Glomerular visceral epithelial cell (primary cell): ENCODE results near the gene MT1HL1.
"Not testable (repeated sequence)": the region's sequence is repeated elsewhere in the genome, so short reads cannot be mapped to it uniquely, and the experiment has no call there.

ENCODE experiments used
- DNase-seq: peaks from one replicate; pipeline ENCODE4 v3.0.0-alpha.2; 2016; ENCODE audit errors: extremely low spot score

MT1HL1 gene

DNA sequence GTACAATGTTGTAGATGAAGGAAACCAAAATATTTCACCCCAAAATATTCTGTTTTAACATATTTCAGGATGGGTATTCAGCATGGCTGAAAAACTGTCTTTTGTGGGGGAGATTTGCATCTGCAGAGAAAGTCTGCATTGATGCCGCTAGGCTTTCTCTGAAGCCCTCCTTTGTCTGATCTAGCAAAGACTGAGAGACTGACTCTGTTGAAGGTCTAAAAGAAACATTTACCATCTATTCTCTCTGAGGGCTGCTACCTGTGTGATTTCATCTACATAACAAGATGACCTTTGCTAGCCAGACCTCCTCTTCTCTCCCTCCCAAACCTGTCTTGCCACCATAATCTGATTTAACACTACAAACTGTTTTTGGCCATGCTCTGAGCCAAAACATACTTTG lies 12.4 kb upstream of the MT1HL1 start:
- DNase-seq: no peak

DNA sequence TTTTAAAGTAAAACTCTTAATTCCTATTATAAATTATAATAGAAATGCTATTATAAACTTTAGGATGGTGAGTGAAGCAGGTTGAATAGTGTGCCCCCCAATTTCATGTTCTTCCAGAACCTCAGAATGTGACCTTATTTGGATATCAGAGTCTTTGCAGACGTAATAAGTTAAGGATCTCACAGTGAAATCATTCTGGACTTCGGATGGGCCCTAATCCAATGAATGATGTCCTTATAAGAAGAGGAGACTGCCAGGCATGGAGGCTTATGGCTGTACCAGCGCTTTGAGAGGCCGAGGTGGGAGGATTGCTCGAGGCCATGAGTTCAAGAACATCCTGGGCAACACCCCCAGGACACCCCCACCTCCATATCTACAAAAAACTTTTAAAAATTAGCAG lies 9.4 kb upstream of the MT1HL1 start:
- DNase-seq: no peak

DNA sequence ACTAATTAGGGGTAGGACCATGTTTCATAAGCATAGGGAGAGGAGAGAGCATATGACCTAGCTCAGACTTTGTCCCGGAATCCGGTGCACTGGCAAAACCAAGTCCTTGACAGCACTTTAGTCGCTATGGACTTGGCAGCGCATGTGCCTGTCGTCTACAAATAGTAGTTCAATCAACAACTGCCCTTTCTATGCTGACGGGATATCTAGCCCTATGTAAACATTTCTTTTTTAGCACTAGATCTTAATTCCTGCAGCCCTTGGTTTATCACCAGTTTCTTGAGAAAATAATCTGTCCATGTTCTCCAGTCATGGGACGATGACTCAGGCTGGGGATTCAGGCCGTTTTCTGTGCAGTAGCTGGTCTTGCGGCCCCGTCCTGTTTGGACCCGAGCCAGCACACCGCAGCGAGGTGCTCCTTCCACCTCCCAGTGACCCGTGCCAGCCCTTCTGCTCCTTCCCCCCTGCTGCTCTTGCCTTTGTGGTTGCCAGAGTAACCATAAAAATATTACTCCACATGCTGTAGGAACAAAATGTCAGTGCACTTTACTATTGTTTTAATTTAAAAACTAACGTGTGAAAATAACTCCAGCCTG lies 8.6 kb upstream of the MT1HL1 start:
- peak; percentile 53 for DNase-seq

DNA sequence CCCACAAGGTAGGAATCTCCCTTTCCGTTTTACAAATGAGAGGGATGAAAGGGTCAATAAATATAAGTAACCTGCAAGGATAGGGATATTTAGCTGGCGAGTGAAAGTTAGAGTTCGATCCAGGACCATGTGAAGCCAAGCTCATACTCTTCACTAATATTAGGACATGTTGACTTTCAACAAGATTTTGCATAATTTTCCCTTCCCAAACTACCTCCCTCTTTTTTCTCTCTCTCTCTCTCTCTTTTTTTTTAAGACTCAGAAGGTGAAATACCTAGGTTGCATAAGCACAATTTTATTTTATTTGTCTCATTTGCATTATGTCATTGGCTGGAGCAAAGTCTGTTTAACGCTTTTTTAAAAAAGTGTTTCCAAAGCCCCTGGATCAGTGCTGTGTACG lies 8.1 kb upstream of the MT1HL1 start:
- no peak for DNase-seq

DNA sequence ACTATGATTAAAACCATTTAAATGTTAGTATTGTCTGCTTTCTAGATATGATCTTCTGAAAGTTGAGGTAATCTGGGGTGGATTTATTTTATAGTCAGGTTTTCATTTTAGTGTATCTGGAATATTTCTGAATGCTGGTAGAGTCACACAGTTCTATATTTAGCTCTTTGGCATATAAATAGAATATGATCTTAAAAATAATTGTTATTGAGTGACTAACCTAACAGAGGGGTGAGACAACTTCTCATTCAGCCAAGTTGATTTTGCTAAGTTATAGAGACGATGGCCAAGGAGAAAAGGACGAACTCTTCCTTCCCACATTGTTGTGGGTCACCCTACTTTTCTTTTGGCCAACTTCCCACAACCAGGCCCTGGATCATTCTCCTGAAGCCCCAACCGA lies 7.2 kb upstream of the MT1HL1 start:
- DNase-seq: no peak

DNA sequence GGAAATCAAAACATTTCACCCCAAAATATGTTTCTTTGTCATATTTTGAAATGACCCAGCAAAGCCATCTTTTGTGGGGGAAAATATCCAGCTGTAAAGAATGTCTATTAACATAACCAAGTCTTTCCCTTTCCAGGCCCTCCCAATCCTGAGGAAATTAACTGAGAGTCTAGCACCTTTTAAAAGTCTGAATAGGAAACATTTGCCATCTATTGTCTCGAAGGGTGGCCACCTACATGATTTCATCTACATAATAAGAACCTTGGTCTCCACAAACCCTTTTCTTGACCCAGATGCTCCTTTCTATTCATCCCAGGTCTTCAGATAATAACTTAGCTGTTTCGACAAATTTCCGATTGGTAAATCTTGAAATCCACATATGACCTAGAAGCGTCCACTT lies 5.4 kb upstream of the MT1HL1 start:
- no peak for DNase-seq

DNA sequence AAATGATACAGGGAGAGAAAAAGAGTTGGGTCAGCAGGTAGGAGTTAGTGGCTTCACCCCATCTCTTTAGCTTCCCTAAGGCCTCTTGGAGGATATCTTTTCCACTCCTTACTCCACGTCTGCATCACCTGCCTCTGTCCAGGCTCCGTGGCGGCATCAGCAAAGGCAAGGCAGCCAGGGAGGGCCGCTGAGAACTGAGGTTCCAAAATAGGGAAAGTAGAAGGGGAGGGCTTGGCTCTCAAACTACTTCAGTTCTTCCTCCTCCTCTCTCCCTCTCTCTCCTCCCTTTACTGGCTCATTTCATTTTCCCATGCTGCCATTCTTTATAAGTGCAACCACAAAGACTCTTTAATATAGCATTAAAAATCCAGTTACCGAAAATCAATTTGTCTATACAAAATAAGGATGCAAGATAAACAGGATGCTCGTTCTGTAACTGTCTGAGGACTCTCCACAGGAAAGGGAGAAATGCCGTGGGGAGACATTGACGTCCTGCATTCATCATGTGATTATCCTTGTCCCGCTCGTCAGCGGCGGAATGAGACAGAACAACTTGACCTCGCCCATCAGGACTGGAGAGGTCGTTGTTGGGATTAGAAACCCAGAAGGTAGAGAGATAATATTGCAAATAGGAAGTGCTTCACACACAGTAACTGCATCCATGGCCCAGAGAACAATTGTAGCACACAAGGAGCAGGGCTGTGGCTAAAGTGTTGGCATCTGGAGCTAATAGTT lies 3.1 kb upstream of the MT1HL1 start:
- DNase-seq: no peak

DNA sequence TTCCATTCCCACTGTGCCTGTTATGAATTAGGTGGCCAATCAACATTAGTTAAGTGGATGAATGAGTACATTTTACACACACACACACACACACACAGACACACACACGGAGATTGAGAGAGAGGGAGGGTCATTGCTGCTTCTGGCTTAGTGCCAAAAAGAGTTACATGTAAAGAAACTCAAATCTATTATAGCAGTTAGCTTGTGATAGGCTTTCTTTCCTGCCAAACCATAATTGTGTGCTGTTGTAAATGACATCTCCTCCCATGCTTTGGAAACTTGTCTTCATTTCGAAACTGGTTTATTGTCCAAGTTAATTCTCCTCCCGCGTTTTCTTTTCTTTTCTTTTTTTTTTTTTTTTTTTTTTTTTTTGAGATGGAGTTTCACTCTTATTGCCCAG lies 1.4 kb upstream of the MT1HL1 start:
- DNase-seq: no peak

DNA sequence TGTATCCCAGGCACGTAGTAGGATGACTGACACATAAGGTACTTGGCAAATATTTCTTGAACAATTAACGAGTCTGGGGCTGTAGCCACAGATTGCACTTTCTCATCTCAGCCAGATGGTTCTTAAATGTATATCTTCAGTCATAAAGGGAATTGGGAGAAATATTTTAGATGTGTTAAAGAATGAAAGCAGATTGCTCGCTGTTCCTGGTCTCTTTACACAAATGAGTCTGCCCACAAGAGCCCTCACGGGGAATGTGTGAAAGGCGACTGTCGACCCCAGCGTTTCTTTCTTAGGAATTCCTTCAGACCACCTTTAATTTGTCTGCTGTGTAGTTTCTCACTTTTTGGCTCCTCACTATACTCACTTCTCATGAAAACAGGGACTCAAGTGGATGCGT lies 725 bp downstream of the MT1HL1 start:
- DNase-seq: no peak

DNA sequence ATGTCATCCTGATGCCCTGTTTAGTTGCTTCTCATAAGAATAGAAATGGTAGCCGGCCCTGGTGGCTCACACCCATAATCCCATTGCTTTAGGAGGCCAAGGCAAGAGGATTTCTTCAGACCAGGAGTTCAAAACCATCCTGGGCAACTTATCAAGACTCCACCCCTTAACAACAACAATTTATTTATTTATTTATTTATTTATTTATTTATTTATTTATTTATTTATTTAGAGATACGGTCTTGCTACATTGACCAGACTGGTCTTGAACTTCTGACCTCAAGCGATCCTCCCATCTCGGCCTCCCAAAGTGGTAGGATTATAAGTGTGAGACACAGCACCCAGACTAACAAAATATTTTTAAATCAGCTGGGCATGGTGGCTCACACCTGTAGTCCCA lies 4.0 kb downstream of the MT1HL1 start:
- no peak for DNase-seq

DNA sequence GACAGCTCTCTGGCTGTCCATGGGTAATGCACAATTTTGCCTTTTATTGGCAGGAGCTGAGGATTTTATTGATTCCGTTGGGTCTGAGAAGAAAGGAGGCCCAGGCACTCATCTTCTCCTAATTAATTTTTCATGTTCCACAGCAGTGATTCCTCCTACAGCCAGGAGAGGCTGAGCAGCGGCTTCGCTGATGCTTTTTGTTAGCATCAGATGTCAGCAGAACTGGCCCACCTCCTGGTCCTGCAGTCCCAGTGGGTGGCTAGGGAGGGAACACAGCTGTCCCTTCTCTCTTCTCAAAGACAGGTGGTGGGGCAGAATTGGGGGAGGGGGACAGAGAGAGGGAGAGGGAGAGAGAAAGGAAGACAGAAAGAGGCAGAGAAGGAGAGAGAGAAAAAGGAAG lies 5.7 kb downstream of the MT1HL1 start:
- DNase-seq: no peak

DNA sequence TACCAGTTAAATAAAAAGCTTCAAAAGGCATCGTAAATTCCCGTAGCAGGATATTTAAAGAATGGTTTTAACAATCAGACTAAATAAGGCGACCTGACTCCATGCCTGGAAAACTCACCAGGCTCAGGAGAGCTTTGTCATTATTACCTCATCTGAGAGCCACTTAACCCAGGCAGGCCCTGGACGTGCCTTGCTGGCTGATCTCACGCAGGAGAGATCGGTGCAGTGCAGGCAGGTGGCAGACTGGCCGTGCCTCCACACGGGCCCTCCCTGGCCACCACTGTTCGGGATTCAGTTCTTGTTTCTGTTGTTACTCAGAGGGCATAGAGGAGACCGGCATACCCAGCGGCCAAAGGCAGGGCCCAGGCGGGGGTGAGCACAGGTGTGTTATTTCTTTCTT lies 6.4 kb downstream of the MT1HL1 start:
- DNase-seq: no peak

DNA sequence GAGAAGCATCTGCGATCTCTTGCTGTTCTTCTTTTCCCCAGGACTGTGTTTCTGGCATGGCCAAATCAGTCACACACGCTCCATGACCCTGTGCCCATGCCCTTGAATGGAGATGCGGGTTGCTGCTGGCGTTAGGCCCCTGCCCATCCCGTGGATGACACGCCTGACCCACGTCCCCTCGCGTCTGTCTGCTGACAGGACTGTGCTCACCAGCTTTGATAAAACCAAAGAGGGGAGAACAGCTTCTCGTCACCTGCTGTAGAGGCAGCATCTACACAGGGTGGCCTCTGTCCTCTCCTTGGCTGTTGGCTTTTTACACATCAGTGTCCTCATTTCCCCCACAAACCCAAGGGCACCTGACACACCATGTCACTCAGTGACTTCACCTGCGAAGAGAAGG lies 6.9 kb downstream of the MT1HL1 start:
- no peak for DNase-seq

DNA sequence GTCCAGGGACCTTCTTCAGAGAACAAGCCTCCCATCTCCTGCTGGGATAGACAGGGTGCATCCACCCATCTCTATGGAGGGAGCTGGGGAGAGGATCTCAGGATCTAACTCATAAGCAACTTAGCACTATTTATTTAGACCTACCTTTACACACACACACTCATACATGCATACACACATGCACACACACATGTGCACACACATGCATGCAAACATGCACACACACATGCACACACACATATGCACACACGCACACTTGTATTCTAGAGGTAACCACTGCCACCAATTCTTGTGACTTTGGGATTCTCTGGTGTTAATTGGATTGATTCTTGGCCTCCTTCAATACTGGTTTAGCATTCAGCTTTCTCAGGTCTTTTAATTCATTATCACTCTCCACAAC lies 9.8 kb downstream of the MT1HL1 start:
- DNase-seq: no peak

DNA sequence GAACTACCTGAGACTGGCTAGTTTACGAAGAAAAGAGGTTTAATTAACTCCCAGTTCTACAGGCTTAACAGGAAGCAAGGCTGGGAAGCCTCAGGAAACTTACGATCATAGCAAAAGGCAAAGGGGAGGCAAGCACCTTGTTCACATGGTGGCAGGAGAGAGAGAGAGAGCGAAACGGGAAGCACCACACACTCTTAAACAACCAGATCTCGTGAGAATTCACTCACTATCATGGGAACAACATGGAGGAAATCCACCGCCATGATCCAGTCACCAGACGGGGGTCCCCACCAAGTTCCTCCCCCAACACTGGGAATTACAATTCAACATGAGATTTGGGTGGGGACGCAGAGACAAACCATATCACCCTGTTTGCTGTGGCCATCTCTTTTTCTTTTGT lies 11.8 kb downstream of the MT1HL1 start:
- DNase-seq: no peak

DNA sequence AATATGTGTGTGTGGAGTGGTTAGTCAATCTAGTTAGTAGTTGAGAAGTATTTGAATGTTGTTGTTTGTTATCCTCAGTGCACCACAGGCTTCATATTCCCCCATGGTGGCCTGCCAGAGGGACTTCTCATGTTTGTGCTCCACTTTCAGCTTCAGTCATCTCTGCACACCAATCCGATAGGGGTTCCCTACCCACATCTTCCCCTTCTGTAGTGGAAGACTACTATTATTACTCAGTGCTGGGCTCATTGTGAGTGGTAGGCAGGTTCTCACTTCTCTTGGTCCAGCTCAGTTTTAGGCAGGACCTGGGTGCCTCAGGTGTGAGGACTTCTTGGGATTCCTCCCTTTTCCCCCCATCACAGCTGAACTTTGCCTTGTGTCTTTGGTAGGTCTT lies 14.2 kb downstream of the MT1HL1 start:
- DNase-seq: no peak

DNA sequence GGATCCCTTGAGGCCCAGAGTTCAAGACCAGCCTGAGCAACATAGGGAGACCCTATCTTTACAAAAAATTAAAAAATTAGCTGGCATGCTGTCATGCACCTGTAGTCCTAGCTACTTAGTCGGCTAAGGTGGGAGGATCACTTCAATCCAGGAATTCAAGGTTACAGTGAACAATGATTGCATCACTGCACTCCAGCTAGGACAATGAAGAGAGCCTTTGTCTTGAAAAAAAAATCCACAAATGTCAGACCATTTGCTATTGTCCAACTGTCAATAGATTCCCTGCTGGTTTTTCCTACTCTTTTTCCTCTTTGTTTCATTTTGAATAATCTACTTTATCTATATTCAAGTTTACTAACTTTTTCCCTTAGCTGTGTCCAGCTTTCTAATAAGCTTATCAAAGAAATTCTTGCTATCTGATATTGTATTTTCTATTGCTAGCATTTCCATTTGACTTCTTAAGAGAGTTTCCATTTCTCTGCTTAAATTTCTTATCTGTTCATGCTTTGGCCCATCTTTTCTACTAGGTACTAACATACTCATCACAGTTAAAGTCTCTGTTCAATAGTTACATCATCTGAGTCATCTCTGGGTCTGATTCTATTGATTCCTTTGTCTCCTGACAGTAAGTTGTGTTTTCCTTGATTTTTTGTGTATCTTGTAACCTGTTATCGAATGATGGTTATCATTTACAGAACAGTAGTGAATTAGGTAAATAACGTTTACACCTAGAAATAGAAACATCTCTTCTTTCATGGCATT lies 14.8 kb downstream of the MT1HL1 start:
- no peak for DNase-seq

DNA sequence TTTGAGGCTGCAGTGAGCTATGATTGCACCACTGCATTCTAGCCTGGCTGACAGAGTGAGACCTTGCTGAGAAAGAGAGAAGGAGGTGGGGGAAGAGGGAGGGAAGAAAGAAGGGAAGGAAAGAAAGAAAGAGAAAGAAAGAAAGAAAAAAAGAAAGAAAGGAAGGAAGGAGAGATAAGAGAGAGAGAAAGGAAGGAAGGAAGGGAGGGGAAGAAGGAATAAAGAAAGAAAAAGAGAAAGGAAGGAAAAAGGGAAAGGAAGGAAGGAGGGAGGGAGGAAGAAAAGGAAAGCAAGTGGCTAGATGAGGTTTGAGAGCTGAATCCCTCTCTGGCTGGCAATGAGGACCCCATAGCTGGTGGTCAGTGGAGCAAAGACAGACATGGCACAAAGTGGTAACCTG lies 20.4 kb downstream of the MT1HL1 start:
- DNase-seq: no peak

DNA sequence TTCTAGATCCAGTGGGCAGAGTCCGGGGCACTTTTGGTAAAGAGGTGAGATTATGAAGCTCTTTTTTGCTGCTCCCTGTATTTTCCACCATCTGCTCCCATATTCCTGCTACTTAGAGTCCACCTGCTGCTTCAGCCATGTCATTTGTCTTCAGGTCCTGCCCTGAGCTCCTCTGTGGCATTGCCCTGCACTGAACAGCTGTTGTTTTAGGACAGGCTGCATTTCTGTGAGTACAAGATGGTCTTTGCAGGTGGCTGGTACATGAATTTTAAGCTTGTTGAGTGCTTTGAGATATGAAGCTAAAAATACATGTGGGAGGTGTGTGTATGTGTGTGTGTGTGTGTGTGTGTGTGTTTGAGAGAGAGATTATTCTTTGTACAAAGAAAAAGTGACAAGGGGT lies 21.9 kb downstream of the MT1HL1 start:
- DNase-seq: no peak

DNA sequence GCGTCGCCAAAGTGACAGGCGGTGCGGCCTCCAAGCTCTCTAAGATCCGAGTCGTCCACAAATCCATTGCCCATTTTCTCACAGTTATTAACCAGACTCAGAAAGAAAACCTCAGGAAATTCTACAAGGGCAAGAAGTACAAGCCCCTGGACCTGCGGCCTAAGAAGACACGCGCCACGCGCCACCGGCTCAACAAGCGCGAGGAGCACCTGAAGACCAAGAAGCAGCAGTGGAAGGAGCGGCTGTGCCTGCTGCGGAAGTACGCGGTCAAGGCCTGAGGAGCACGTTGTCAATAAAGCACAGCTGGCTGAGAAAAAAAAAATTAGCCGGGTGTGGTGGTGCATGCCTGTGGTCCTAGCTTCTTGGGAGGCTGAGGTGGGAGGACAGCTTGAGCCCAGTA lies 22.8 kb downstream of the MT1HL1 start:
- DNase-seq: not testable (repeated sequence)

DNA sequence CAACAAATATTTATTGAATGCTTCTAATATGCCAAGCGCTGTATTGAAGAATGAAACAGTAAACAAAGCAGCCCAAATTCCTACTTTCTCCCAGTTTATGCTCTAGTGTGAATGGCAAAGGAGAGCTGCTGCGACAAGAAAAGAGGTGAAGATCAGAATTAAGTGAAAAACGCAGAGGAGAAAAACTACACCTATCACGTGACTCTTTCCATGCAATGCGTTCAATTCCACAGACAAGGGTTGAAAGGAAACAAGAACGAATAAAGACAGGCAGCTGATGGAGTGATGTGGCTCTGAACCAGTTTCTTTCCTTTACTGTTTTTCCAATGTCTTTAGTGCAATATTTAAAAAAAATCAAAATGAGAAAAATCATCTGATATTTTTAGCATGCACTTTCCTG lies 23.6 kb downstream of the MT1HL1 start:
- DNase-seq: no peak

DNA sequence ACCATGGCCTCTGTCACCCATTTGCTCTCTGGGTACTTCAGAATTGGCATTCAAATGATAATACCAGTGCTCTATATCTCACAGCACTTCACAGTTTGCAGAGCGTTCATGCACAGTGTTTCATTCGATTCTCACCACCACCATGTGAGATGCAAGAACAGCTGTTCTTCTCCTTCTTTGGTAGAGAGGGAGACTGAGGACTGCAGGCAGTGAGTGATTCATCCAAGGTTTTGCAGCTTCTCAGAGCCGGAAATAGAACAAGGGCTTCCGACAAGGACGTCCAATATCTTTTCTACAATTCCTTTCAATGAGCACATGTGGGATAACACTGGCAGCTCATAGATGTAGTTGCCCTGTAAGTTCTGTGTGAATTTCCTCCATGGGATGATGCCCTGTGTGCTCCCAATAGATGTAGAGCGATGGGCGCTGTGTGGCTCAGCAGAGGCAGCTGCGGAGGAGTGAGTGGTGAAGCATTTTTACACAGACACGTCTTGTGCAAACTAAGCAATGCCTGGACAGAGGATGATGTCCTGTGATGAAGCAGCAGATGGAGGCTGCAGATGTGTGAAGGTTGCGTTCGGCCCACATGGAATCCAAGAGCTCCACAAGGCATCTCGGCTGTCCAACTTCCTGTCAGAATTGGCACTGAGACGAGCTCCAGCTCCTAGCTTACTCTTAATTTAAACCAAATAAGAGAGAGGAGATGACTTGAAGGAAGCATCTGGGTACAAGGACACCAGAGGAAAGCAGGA lies 24.9 kb downstream of the MT1HL1 start:
- no peak for DNase-seq

DNA sequence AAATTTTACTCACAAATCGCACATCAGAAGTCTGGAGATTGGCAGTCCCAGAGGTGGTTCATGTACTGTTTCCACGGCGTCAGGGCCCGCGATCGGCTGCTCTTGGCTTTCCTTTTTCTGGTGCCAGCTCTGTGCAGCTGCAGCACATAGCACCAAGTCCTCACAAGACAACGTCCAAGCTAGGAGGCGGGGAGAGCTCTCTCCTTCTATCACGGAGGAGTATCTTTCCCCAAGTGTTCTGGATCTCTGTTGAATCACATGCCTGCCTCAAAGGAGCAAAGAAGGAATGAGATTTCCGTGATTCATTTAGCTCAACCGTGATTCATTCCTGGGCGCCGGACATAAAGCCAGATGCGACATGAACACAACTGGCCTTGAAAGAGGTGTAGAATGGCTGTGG lies 25.5 kb downstream of the MT1HL1 start:
- DNase-seq: no peak
